ENCODE data around the gene NUDT15. TPM values are rescaled to one million over a fixed set of nuclear protein-coding genes. Genes with fewer than 3 reads are reported as not detected.
A peak's percentile ranks its signal among the peaks of the same experiment; 100 is the strongest.
"Not testable (repeated sequence)": the region's sequence is repeated elsewhere in the genome, so short reads cannot be mapped to it uniquely, and the experiment has no call there.

NUDT15 gene
- total and polyA plus RNA-seq, 7 donors, result 6.6 to 53.4 (median 8.9) TPM

DNA sequence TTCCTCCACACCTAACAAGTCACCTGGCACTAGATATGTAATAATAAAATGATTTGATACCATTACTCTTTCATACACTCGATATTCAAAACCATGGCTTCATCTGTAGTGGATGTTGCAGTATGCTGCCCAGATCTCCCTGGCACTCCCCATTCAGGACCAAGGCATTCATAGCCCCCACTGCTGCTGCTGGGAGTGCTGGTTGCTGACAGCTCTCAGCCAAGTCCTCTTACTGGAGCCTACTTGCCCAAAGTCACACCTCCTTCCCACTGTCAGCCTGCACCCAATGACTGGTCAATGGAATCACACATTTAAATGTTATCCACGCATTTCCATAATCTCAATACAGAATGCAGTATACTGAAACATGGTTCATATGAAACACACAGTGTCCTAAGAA lies 40.1 kb upstream of the NUDT15 start:
- H3K27ac ChIP-seq, result no peak overlapping the region
- WGBS, 2 donors, result 95% methylated on average over 2 of the region's 2 CpGs
- peaks cover 0 to 46% (median 21%) of the 10 kb centered on the region in 4 donors for H3K4me1 ChIP-seq
- DNase-seq, result no peak
- no peak overlapping the region for H3K4me3 ChIP-seq
- intact Hi-C loops (cut with DNase I), result no loop called here
- peaks cover 0 to 20% (median 0%) of the 10 kb centered on the region in 4 donors for H3K36me3 ChIP-seq
- no peaks in the 10 kb centered on the region for H3K9me3 ChIP-seq
- TF ChIP-seq POLR2A (IDR thresholded peaks at IDR 0.05), result no peak
- TF ChIP-seq EP300 (IDR thresholded peaks at IDR 0.05), result no peak
- TF ChIP-seq, protein P1, sequence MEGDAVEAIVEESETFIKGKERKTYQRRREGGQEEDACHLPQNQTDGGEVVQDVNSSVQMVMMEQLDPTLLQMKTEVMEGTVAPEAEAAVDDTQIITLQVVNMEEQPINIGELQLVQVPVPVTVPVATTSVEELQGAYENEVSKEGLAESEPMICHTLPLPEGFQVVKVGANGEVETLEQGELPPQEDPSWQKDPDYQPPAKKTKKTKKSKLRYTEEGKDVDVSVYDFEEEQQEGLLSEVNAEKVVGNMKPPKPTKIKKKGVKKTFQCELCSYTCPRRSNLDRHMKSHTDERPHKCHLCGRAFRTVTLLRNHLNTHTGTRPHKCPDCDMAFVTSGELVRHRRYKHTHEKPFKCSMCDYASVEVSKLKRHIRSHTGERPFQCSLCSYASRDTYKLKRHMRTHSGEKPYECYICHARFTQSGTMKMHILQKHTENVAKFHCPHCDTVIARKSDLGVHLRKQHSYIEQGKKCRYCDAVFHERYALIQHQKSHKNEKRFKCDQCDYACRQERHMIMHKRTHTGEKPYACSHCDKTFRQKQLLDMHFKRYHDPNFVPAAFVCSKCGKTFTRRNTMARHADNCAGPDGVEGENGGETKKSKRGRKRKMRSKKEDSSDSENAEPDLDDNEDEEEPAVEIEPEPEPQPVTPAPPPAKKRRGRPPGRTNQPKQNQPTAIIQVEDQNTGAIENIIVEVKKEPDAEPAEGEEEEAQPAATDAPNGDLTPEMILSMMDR (IDR thresholded peaks at IDR 0.05), result no peak
- no peak for TF ChIP-seq POLR2AphosphoS5 (IDR thresholded peaks at IDR 0.05)
- no peaks in the 10 kb centered on the region for H3K27me3 ChIP-seq

DNA sequence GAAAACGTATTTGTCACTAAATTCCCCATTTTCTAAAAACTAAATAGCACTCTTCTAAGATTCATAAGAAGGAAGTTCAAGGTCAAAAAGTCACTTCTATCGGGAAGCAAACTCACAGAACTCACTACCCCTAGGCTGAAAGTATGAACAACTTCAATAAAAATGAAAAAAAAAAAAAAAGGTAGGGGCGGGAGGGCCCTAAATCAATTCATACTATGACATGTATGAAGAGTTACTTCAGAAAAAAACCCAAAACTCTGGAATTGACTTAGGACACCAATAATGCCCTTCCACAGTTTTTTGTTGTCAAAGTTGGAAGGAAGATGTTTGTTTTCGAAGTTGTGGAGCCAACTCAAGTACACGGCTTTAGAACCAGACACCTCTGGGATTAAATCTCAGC lies 37.6 kb upstream of the NUDT15 start:
- Histone ChIP-seq H3K4me1 (peaks cover 0 to 46% (median 21%) of the 10 kb centered on the region in 4 donors), H3K27ac (peak overlapping the region in 3 of 4 donors; percentile 84 to 90 (median 85)), H3K27me3 (no peaks in the 10 kb centered on the region), H3K9me3 (no peaks in the 10 kb centered on the region), H3K36me3 (peaks cover 0 to 8% (median 0%) of the 10 kb centered on the region in 4 donors), H3K4me3 (peak overlapping the region; percentile 73 to 99 (median 95))
- TF ChIP-seq POLR2AphosphoS5 (IDR thresholded peaks at IDR 0.05) (no peak), EP300 (IDR thresholded peaks at IDR 0.05) (no peak), POLR2A (IDR thresholded peaks at IDR 0.05) (no peak)
- TF ChIP-seq, protein P1 (IDR thresholded peaks at IDR 0.05), result no peak
- DNase-seq, result no peak
- intact Hi-C loops (cut with DNase I), result loop anchor here (5.0 kb wide), 1 partner anchor 37 kb away; the partner anchor contains the start of gene NUDT15
- WGBS, 2 donors, result 17 to 50% methylated on average over 5 of the region's 5 CpGs

DNA sequence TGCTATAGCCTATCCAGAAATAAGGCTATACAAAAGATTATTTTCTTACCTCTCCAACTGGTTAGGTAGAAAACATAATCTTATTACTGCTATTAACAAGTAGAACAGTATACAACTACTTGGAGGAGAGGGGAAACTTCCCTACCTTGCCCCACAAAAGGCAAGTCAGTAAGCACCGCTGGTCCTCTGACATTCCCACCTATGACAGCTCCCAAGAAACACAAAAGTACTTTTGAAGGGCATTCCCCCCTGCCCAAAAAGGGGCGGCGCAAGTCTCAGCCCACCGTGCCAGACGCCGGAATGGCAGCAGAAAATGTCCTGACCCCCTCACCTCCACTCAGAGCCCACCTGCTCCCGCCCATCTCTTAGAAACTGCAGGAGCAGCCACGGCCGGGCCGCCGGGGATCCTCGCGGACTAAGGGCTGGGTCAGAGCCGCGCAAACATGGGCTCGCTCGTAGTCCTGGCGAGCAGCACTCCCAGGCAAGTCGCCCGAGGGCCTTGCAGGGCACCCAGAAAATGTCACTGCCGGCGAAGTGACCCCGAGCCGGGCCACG lies 36.9 kb upstream of the NUDT15 start:
- WGBS, 2 donors, result 1% methylated on average over 25 of the region's 25 CpGs

DNA sequence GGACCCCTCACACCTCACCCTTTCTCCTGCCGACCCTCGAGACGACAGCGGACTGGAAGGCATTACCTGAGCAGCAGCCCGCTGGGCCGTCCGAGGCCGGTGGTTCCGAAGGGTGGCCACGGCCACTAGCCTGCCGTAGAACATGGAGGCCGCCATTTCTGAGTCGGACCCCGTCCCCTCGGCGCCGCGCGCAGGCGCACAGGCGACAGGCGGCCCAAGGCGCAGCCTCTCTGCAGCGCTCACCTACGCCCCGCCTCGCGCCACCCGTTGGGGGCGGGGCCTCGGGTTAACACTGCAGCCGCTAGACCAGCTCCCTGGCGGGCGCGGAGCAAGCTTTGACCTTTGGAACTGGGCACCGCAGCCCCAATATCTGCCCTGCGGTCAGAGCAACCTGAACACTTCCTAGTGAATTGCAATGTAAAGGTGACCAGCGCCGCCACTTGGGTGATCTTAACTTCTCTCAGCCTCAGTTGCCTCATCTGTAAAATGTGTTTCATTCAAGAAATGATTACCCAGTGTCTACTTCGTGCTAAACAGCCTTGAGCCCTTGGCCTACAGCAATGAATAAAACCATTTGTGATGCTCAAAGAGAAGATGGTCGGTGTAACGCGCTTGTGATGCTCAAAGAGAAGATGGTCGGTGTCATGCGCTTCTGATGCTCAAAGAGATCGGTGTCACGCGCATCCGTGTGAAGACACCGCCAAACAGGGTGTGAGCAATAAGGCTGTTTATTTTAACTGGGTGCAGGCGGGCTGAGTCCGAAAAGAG lies 36.2 kb upstream of the NUDT15 start, which contains the start of gene SUCLA2:
SUCLA2 (minus strand) TSS at position 160 of the 768 bp plus-strand sequence; CDS start at position 156, 4 bp downstream.
- Histone ChIP-seq H3K27ac (peak within 1 kb of the TSS; percentile 82 to 90 (median 84)), H3K4me3 (peak within 1 kb of the TSS; percentile 73 to 99 (median 95)), H3K4me1 (peaks cover 0 to 46% (median 21%) of the 10 kb centered on the region in 4 donors), H3K36me3 (peaks cover 0 to 4% (median 0%) of the 10 kb centered on the region in 4 donors), H3K27me3 (no peaks in the 10 kb centered on the region), H3K9me3 (no peaks in the 10 kb centered on the region)
- intact Hi-C loops (cut with DNase I), result loop anchor here (5.0 kb wide), 1 partner anchor 36 kb away; the partner anchor contains the start of gene NUDT15
- TF ChIP-seq POLR2A (IDR thresholded peaks at IDR 0.05) (no peak), POLR2AphosphoS5 (IDR thresholded peaks at IDR 0.05) (peak; percentile 77 to 86 (median 82)), EP300 (IDR thresholded peaks at IDR 0.05) (peak in 1 of 4 donors; percentile 6)
- TF ChIP-seq, protein P1 (IDR thresholded peaks at IDR 0.05), result peak in 1 of 4 experiments; percentile 0
- DNase-seq, result peak; percentile 92
- WGBS, 2 donors, result 2 to 9% methylated on average over 52 of the region's 52 CpGs

More for the DNA sequence above, 36.9 kb upstream of the NUDT15 start:
- peak overlapping the region; percentile 82 to 90 (median 84) for H3K27ac ChIP-seq
- H3K27me3 ChIP-seq, result no peaks in the 10 kb centered on the region
- DNase-seq, result peak; percentile 66
- peaks cover 0 to 8% (median 0%) of the 10 kb centered on the region in 4 donors for H3K36me3 ChIP-seq
- no peaks in the 10 kb centered on the region for H3K9me3 ChIP-seq
- H3K4me3 ChIP-seq, result peak overlapping the region; percentile 73 to 99 (median 95)
- TF ChIP-seq POLR2A (IDR thresholded peaks at IDR 0.05), result no peak
- no peak for TF ChIP-seq POLR2AphosphoS5 (IDR thresholded peaks at IDR 0.05)
- intact Hi-C loops (cut with DNase I), result loop anchor here (5.0 kb wide), 1 partner anchor 37 kb away; the partner anchor contains the start of gene NUDT15
- peaks cover 0 to 46% (median 21%) of the 10 kb centered on the region in 4 donors for H3K4me1 ChIP-seq

DNA sequence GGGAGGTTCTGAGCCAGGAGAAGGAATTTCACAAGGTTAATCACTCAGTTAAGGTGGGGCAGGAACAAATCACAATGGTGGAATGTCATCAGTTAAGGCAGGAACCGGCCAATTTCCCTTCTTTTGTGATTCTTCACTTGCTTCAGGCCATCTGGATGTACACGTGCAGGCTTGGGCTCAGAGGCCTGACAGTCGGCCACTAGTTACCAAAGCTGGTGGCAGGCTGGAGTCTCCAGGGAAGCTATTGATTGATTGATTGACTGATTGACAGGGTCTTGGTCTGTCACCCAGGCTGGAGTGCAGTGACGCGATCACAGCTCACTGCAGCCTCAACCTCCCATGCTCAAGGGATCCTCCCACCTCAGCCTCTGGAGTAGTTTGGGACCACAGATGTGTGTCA lies 35.5 kb upstream of the NUDT15 start:
- intact Hi-C loops (cut with DNase I), result loop anchor here (5.0 kb wide), 1 partner anchor 35 kb away; the partner anchor contains the start of gene NUDT15
- 47 to 74% methylated on average over 5 of the region's 5 CpGs for WGBS, 2 donors
- not testable (repeated sequence) for H3K27me3 ChIP-seq, DNase-seq, H3K36me3 ChIP-seq, H3K9me3 ChIP-seq
- Histone ChIP-seq H3K27ac (peak overlapping the region in 2 of 4 donors; percentile 82 to 85), H3K4me1 (peaks cover 0 to 40% (median 21%) of the 10 kb centered on the region in 4 donors), H3K4me3 (peak overlapping the region; percentile 73 to 99 (median 95))
